ENCODE data around the gene MAP3K8. TPM values are rescaled to one million over a fixed set of nuclear protein-coding genes. Genes with fewer than 3 reads are reported as not detected.

The MAP3K8 gene
- total RNA-seq, 4 donors from 2014 or later = 18.7 to 74.2 (median 24.1) TPM

DNA sequence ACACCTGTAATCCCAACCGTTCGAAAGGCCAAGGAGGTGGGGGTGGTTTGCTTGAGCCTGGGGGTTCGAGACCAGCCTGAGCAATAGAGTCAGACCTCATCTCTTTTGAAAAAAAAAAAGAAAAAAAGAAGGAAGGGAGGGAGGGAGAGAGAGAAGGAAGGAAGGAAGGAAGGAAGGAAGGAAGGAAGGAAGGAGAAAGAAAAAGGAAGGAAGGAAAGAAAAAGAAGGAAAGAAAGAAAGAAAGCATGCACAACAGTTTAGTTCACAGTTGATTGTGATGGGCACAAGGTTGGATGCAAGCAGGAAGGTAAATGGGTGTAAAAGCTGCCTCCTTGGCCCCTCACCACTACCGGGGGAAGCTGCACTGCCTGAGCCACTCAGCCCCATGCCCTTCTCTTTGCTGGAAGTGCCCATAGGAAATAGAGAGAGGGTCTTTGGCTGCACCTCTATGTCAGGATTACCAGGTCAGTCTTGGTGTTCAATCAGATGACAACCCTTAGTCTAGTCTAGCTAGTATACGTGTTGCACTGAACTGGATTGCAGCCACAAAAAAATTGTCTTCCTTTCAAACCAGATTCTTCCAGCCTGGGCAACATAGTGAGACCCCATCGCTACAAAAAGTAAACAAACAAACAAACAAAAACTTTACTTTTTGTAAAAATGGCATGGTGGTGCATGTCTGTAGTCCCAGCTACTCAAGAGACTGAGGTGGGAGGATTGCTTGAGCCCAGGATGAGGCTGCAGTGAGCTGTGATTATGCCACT is 20.0 kb downstream of the MAP3K8 start:
- TF ChIP-seq POLR2AphosphoS5 (IDR thresholded peaks at IDR 0.05) (no peak), EP300 (IDR thresholded peaks at IDR 0.05) (no peak), POLR2A (IDR thresholded peaks at IDR 0.05; ENCODE audit: low read depth) (no peak)
- TF ChIP-seq, protein P1, sequence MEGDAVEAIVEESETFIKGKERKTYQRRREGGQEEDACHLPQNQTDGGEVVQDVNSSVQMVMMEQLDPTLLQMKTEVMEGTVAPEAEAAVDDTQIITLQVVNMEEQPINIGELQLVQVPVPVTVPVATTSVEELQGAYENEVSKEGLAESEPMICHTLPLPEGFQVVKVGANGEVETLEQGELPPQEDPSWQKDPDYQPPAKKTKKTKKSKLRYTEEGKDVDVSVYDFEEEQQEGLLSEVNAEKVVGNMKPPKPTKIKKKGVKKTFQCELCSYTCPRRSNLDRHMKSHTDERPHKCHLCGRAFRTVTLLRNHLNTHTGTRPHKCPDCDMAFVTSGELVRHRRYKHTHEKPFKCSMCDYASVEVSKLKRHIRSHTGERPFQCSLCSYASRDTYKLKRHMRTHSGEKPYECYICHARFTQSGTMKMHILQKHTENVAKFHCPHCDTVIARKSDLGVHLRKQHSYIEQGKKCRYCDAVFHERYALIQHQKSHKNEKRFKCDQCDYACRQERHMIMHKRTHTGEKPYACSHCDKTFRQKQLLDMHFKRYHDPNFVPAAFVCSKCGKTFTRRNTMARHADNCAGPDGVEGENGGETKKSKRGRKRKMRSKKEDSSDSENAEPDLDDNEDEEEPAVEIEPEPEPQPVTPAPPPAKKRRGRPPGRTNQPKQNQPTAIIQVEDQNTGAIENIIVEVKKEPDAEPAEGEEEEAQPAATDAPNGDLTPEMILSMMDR (IDR thresholded peaks at IDR 0.05) = no peak
- Histone ChIP-seq H3K4me1 (peaks cover 50 to 62% (median 52%) of the 10 kb centered on the region in 4 donors), H3K27me3 (no peaks in the 10 kb centered on the region)

DNA sequence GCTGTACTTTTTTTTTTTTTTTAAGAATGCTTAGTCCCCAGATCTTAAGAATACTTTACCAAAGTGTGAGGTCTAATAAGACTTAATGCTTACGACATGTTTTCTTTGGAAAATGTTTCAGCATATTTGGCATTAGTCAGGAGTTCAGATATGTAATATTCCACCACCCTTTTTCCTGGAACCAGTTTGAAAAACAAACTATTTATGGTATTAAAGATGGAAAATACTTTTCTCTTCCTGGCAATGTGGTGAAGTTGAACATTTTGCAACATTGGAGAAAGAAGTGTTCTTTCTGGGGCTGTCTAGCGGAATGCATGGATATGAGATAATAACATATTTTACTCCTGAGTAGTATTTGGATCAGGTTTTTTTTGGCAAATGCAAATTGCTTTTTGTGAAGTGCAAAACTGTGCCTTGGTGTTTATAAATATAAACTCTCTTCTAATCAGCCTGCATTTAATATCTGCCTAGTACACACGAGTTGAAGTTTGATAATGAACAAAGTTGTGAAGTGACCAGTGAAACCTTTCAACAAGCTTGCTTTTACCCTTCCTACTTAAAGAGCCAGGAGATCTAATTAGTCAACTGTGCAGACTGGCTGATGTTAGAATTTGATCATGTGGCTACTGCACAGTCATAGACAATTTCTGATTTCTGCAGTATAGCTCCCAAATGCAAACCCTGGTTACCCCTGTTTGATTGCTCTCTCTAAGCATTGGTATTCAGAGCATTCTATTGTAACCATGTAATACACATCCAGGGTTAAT is 20.9 kb downstream of the MAP3K8 start:
- peak overlapping the region in 3 of 4 donors; percentile 0 to 29 (median 18) for H3K4me3 ChIP-seq
- WGBS = 10% methylated on average over 3 of the region's 3 CpGs
- no peak for DNase-seq (ENCODE audit: extremely low spot score)
- H3K4me1 ChIP-seq = peaks cover 60 to 72% (median 62%) of the 10 kb centered on the region in 4 donors
- TF ChIP-seq, protein P1 (IDR thresholded peaks at IDR 0.05) = no peak
- TF ChIP-seq POLR2AphosphoS5 (IDR thresholded peaks at IDR 0.05) = peak in 1 of 2 donors; percentile 87
- TF ChIP-seq EP300 (IDR thresholded peaks at IDR 0.05) = peak; percentile 90
- peak overlapping the region; percentile 84 to 91 (median 88) for H3K27ac ChIP-seq (replicated peaks in 1 of 4)
- no peaks in the 10 kb centered on the region for H3K27me3 ChIP-seq
- H3K36me3 ChIP-seq = peaks cover 32 to 67% (median 55%) of the 10 kb centered on the region in 4 donors
- intact Hi-C loops (cut with DNase I) = no loop called here
- H3K9me3 ChIP-seq = no peaks in the 10 kb centered on the region

More for the DNA sequence above, 20.0 kb downstream of the MAP3K8 start:
- Histone ChIP-seq H3K36me3 (peaks cover 35 to 67% (median 57%) of the 10 kb centered on the region in 4 donors), H3K27ac (replicated peaks in 1 of 4) (peak overlapping the region; percentile 84 to 91 (median 88)), H3K9me3 (no peaks in the 10 kb centered on the region), H3K4me3 (peak overlapping the region in 3 of 4 donors; percentile 0 to 18 (median 11))
- no peak for DNase-seq (ENCODE audit: extremely low spot score)
- 89% methylated on average over 6 of the region's 6 CpGs for WGBS
- intact Hi-C loops (cut with DNase I) = no loop called here

DNA sequence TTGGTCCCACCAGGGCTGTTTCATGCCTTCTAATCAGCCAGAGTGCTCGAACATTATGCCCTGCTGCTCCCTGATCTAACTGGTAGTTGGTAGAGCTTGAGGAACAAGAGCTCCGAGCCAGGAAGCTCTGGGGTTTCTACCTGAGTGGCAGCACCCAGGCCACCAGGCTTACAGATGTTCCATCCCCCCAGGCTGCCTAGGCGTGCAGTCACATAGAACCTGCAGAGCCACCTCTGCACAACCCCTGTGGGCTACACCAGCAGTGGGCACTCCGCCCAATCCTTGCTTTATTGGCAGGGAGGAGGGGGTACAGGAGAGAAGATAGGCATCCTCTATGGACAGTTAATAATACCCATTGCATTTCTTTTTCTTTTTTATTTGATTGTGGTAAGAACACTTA is 21.8 kb downstream of the MAP3K8 start:
- H3K9me3 ChIP-seq = no peaks in the 10 kb centered on the region
- peaks cover 26 to 67% (median 53%) of the 10 kb centered on the region in 4 donors for H3K36me3 ChIP-seq
- 80% methylated on average over 4 of the region's 4 CpGs for WGBS
- peaks cover 62 to 81% (median 71%) of the 10 kb centered on the region in 4 donors for H3K4me1 ChIP-seq
- H3K27ac ChIP-seq (replicated peaks in 1 of 4) = peak overlapping the region; percentile 84 to 91 (median 88)
- intact Hi-C loops (cut with DNase I) = no loop called here
- TF ChIP-seq, protein P1 (IDR thresholded peaks at IDR 0.05) = no peak
- TF ChIP-seq POLR2A (IDR thresholded peaks at IDR 0.05; ENCODE audit: low read depth) = no peak
- no peak for TF ChIP-seq EP300 (IDR thresholded peaks at IDR 0.05)
- TF ChIP-seq POLR2AphosphoS5 (IDR thresholded peaks at IDR 0.05) = no peak
- no peaks in the 10 kb centered on the region for H3K27me3 ChIP-seq
- no peak for DNase-seq (ENCODE audit: extremely low spot score)
- no peak overlapping the region for H3K4me3 ChIP-seq

DNA sequence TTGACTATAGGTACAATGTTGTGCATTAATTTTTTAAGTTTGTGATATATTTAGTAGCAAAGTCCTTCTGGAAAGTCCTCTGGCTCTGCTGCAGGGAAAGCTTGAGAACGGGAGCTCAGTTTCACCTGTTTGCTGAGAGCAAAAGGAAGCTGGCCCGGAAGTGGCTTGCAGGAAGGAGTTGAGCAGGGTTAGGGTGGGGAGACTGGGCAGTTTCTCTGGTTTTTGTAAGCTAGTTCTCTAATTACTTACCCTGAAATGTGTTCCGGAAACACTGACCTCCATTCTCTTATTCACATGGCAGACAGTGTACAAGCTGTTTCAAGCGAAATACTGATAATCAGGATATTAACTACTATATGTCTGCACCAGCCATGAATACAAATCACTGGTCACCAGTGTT is 22.3 kb downstream of the MAP3K8 start:
- peak overlapping the region; percentile 84 to 91 (median 88) for H3K27ac ChIP-seq (replicated peaks in 1 of 4)
- no peak for DNase-seq (ENCODE audit: extremely low spot score)
- no peaks in the 10 kb centered on the region for H3K9me3 ChIP-seq
- H3K36me3 ChIP-seq = peaks cover 29 to 67% (median 53%) of the 10 kb centered on the region in 4 donors
- 50% methylated on average over 4 of the region's 4 CpGs for WGBS
- peak in 1 of 2 donors; percentile 38 for TF ChIP-seq POLR2AphosphoS5 (IDR thresholded peaks at IDR 0.05)
- TF ChIP-seq, protein P1 (IDR thresholded peaks at IDR 0.05) = no peak
- peaks cover 62 to 85% (median 75%) of the 10 kb centered on the region in 4 donors for H3K4me1 ChIP-seq
- no peaks in the 10 kb centered on the region for H3K27me3 ChIP-seq
- no peak overlapping the region for H3K4me3 ChIP-seq
- intact Hi-C loops (cut with DNase I) = no loop called here

All from esophagus muscularis mucosa (tissue), 4 donors.